NT2/D1 (cell line): ENCODE data around the gene SARNP.
"Not testable (repeated sequence)": the region's sequence is repeated elsewhere in the genome, so short reads cannot be mapped to it uniquely, and the experiment has no call there.

Experiments used
- SUZ12 ChIP-seq: IDR thresholded peaks from 2 replicates; pipeline ENCODE4 v1.6.1; 2011; ENCODE audit not compliant: insufficient read length, insufficient read depth; ENCODE audit errors: extremely low read depth
- YY1 ChIP-seq: IDR thresholded peaks from 2 replicates; pipeline ENCODE4 v1.6.1; 2011; ENCODE audit not compliant: insufficient read length, insufficient read depth
- ZNF274 ChIP-seq: IDR thresholded peaks from 2 replicates; pipeline ENCODE4 v1.6.1; 2011; ENCODE audit warnings: mild to moderate bottlenecking, low read depth, low read length

DNA sequence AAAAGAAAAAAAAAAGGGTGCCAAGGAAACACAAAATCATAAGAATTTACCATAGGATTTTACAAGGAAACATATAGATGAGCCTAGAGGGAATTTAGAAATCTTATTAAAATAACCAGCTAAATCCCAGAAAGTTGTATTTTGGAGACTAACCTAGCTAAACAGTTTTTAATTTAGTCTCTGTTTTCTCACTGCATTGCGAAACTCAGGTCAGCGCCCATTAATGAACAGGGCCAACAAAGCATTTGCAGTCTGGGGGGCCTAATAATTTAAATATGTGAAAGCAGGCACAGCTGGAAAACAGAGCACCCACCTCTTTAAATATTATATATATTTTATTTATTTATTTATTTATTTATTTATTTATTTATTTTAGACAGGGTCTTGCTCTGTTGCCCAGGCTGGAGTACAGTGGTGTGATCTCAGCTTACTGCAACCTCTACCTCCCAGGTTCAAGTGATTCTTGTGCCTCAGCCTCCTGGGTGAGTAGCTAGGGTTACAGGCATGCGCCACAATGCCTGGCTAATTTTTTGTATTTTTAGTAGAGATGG, 49.0 kb upstream of the SARNP start:
- not testable (repeated sequence) for TF ChIP-seq YY1, ZNF274, SUZ12
